ENCODE measurements around the gene CCDC136.

GRCh38 chr7:128759242-128759641, 32.5 kb upstream of the CCDC136 start:
- no peak for TF ChIP-seq POLR2A (IDR thresholded peaks at IDR 0.05; ENCODE audit: low read depth)
- TF ChIP-seq EP300 (IDR thresholded peaks at IDR 0.05), result no peak
- TF ChIP-seq CTCF (IDR thresholded peaks at IDR 0.05), result no peak
- TF ChIP-seq POLR2AphosphoS5 (IDR thresholded peaks at IDR 0.05), result no peak

Data from esophagus muscularis mucosa (tissue), 4 donors.